ENCODE results near the gene REXO2.

GRCh38 chr11:114400915-114401223 is 38.4 kb upstream of the REXO2 start:
- TF ChIP-seq ZBTB33 (IDR thresholded peaks at IDR 0.05) (no peak), RAD21 (IDR thresholded peaks at IDR 0.05) (no peak), CTCF (IDR thresholded peaks at IDR 0.05; ENCODE audit: low read depth, low read length, missing input control) (no peak), ATF3 (IDR thresholded peaks at IDR 0.05) (no peak), TAF1 (conservative IDR thresholded peaks at IDR 0.05) (no peak), SP1 (IDR thresholded peaks at IDR 0.05) (no peak), JUND (IDR thresholded peaks at IDR 0.05) (no peak), REST (IDR thresholded peaks at IDR 0.05) (no peak), NR2F2 (IDR thresholded peaks at IDR 0.05) (no peak), GABPA (IDR thresholded peaks at IDR 0.05 in 1 of 2, conservative IDR thresholded peaks at IDR 0.05 in 1 of 2) (no peak)
